ENCODE measurements around the gene DTX3. TPM values are rescaled to one million over a fixed set of nuclear protein-coding genes. Genes with fewer than 3 reads are reported as not detected.

DTX3 gene
- total RNA-seq, 1 donor from 2014 or later = 88.3 TPM

GRCh38 chr12:57610554-57611107 lies 6.0 kb downstream of the DTX3 start:
- TF ChIP-seq, protein P1, sequence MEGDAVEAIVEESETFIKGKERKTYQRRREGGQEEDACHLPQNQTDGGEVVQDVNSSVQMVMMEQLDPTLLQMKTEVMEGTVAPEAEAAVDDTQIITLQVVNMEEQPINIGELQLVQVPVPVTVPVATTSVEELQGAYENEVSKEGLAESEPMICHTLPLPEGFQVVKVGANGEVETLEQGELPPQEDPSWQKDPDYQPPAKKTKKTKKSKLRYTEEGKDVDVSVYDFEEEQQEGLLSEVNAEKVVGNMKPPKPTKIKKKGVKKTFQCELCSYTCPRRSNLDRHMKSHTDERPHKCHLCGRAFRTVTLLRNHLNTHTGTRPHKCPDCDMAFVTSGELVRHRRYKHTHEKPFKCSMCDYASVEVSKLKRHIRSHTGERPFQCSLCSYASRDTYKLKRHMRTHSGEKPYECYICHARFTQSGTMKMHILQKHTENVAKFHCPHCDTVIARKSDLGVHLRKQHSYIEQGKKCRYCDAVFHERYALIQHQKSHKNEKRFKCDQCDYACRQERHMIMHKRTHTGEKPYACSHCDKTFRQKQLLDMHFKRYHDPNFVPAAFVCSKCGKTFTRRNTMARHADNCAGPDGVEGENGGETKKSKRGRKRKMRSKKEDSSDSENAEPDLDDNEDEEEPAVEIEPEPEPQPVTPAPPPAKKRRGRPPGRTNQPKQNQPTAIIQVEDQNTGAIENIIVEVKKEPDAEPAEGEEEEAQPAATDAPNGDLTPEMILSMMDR (IDR thresholded peaks at IDR 0.05; ENCODE audit: unreplicated experiment) = no peak
- Mint-ChIP-seq H3K9me3 (no peaks in the 10 kb centered on the region), H3K36me3 (peaks cover 33% of the 10 kb centered on the region), H3K4me1 (peaks cover 30% of the 10 kb centered on the region), H3K27ac (peak overlapping the region; percentile 47), H3K27me3 (ENCODE audit: low read depth) (peaks cover 2% of the 10 kb centered on the region), H3K4me3 (peak overlapping the region; percentile 77)
- DNase-seq (ENCODE audit: low spot score in 2 of 2, unreplicated experiment in 2 of 2) = peak in 1 of 2 experiments; percentile 57

GRCh38 chr12:57611108-57611826 lies 6.6 kb downstream of the DTX3 start, which contains the start of gene ARHGEF25:
Gene ARHGEF25, plus strand, starts transcription at chr12:57611435. Its CDS starts 460 bp downstream, at chr12:57611895.
- Mint-ChIP-seq H3K4me3 (peak within 1 kb of the TSS; percentile 80), H3K4me1 (peaks cover 27% of the 10 kb centered on the region), H3K36me3 (peaks cover 39% of the 10 kb centered on the region), H3K27ac (peak within 1 kb of the TSS; percentile 47), H3K9me3 (no peaks in the 10 kb centered on the region), H3K27me3 (ENCODE audit: low read depth) (peaks cover 9% of the 10 kb centered on the region)
- DNase-seq (ENCODE audit: low spot score in 2 of 2, unreplicated experiment in 2 of 2) = peak; percentile 60 to 65
- TF ChIP-seq, protein P1 (IDR thresholded peaks at IDR 0.05; ENCODE audit: unreplicated experiment) = no peak

- Mint-ChIP-seq H3K27ac (no peak overlapping the region), H3K36me3 (peaks cover 42% of the 10 kb centered on the region), H3K4me1 (peaks cover 25% of the 10 kb centered on the region), H3K9me3 (no peaks in the 10 kb centered on the region), H3K27me3 (ENCODE audit: low read depth) (peaks cover 16% of the 10 kb centered on the region), H3K4me3 (peak overlapping the region; percentile 80)
- no peak for DNase-seq (ENCODE audit: low spot score in 2 of 2, unreplicated experiment in 2 of 2)
- TF ChIP-seq, protein P1 (IDR thresholded peaks at IDR 0.05; ENCODE audit: unreplicated experiment) = no peak
Measured at GRCh38 chr12:57611827-57612710, 7.4 kb downstream of the DTX3 start.

GRCh38 chr12:57612711-57613426 lies 8.2 kb downstream of the DTX3 start:
- H3K27ac Mint-ChIP-seq = no peak overlapping the region
- peaks cover 45% of the 10 kb centered on the region for H3K36me3 Mint-ChIP-seq
- DNase-seq (ENCODE audit: low spot score in 2 of 2, unreplicated experiment in 2 of 2) = no peak
- H3K4me1 Mint-ChIP-seq = peaks cover 25% of the 10 kb centered on the region
- H3K9me3 Mint-ChIP-seq = no peaks in the 10 kb centered on the region
- peak overlapping the region; percentile 80 for H3K4me3 Mint-ChIP-seq
- TF ChIP-seq, protein P1 (IDR thresholded peaks at IDR 0.05; ENCODE audit: unreplicated experiment) = no peak
- peaks cover 24% of the 10 kb centered on the region for H3K27me3 Mint-ChIP-seq (ENCODE audit: low read depth)

Measured in mesothelial cell of epicardium (in vitro differentiated cells).